H1 (cell line): ENCODE data around the gene ANKRD62. TPM values are rescaled to one million over a fixed set of nuclear protein-coding genes. Genes with fewer than 3 reads are reported as not detected.
"Not testable (repeated sequence)": the region's sequence is repeated elsewhere in the genome, so short reads cannot be mapped to it uniquely, and the experiment has no call there.

Experiments used
- CTCF ChIA-PET: fragments of 300-600 bp; sonication (Branson Sonifier 250); formaldehyde crosslinking; loops from one replicate; lab custom pipeline; 2021; ENCODE audit not compliant: partially characterized antibody; lab: Charles Lee
- POLR2A ChIA-PET: fragments of 300-600 bp; sonication (Branson Sonifier 250); formaldehyde crosslinking; loops from one replicate; lab custom pipeline; 2021; ENCODE audit warnings: inconsistent platforms; ENCODE audit not compliant: partially characterized antibody; lab: Charles Lee
- DNase-seq, 2 experiments: peaks; one replicate each; pipeline versions ENCODE4 v3.0.0 to v3.0.0-alpha.2; 2010 to 2022; ENCODE audit warnings: low spot score in 2 of 2, low read depth in 1 of 2, mixed read lengths in 1 of 2
- FAIRE-seq: peaks from 2 replicates; lab custom pipeline; 2011; peaks lifted over from hg19 to GRCh38; lab: Jason Lieb, UNC
- H2AFZ ChIP-seq: 2 replicates; pipeline ENCODE4 v1.8.1; 2012; ENCODE audit warnings: low read length, inconsistent platforms
- H2AK5ac ChIP-seq: 2 replicates; pipeline ENCODE4 v1.6.1; 2013; ENCODE audit warnings: low read depth, low read length
- H2BK120ac ChIP-seq: replicated peaks from 2 replicates; pipeline ENCODE3; 2013; ENCODE audit warnings: low read depth, low read length, inconsistent platforms
- H2BK12ac ChIP-seq: 2 replicates; pipeline ENCODE4 v1.6.1; 2013; ENCODE audit warnings: low read depth, low read length
- H2BK15ac ChIP-seq: 2 replicates; pipeline ENCODE4 v1.6.1; 2013; ENCODE audit warnings: low read length
- H2BK20ac ChIP-seq: 2 replicates; pipeline ENCODE4 v1.6.1; 2013; ENCODE audit warnings: low read length
- H2BK5ac ChIP-seq: 2 replicates; pipeline ENCODE4 v1.6.1; 2013; ENCODE audit warnings: low read depth, low read length
- H3K14ac ChIP-seq: 2 replicates; pipeline ENCODE4 v1.6.1; 2013; ENCODE audit warnings: inconsistent platforms; ENCODE audit not compliant: insufficient read length
- H3K18ac ChIP-seq: 2 replicates; pipeline ENCODE4 v1.6.1; 2013; ENCODE audit warnings: low read length; ENCODE audit errors: extremely low read depth
- H3K23ac ChIP-seq: 2 replicates; pipeline ENCODE4 v1.6.1; 2013; ENCODE audit warnings: inconsistent platforms; ENCODE audit not compliant: insufficient read length
- H3K23me2 ChIP-seq: 2 replicates; pipeline ENCODE4 v1.6.1; 2013; ENCODE audit warnings: low read depth, low read length
- H3K27ac ChIP-seq: 2 replicates; pipeline ENCODE4 v1.6.1; 2011; ENCODE audit warnings: low read depth, low read length, inconsistent platforms
- H3K27me3 ChIP-seq, 4 experiments: replicated peaks in 1 of 4; 1 replicate in 1 of 4; 2 replicates in 3 of 4; pipeline versions ENCODE4 v1.6.1 to v1.8.1; 2011 to 2013; ENCODE audit warnings: low read length in 3 of 4, mild to moderate bottlenecking in 3 of 4, inconsistent platforms in 2 of 4, mixed read lengths in 2 of 4, moderate library complexity in 1 of 4; ENCODE audit not compliant: control insufficient read depth in 3 of 4, insufficient read depth in 3 of 4; ENCODE audit errors: extremely low read depth in 1 of 4
- H3K36me3 ChIP-seq, 4 experiments: 2 replicates each; pipeline versions ENCODE4 v1.6.1 to v1.8.1; 2011 to 2013; ENCODE audit warnings: mild to moderate bottlenecking in 4 of 4, low read length in 3 of 4, moderate library complexity in 2 of 4, control low read depth in 1 of 4, inconsistent platforms in 1 of 4; ENCODE audit not compliant: insufficient read depth in 4 of 4, control insufficient read depth in 2 of 4
- H3K4ac ChIP-seq: replicated peaks from 2 replicates; pipeline ENCODE3; 2013; ENCODE audit warnings: low read length, low read depth, mixed read lengths, inconsistent platforms; ENCODE audit not compliant: insufficient read length
- H3K4me1 ChIP-seq, 4 experiments: replicated peaks in 1 of 4; 1 replicate in 1 of 4; 2 replicates in 3 of 4; pipeline versions ENCODE4 v1.6.1 to v1.8.1; 2011 to 2013; ENCODE audit warnings: low read length in 3 of 4, inconsistent platforms in 2 of 4, mixed read lengths in 1 of 4; ENCODE audit not compliant: insufficient read depth in 4 of 4, control insufficient read depth in 3 of 4
- H3K4me2 ChIP-seq, 2 experiments: 2 replicates each; pipeline versions ENCODE4 v1.6.1 to v1.8.1; 2011 to 2013; ENCODE audit warnings: low read depth in 2 of 2, low read length in 2 of 2, control low read depth in 1 of 2, inconsistent platforms in 1 of 2, mild to moderate bottlenecking in 1 of 2; ENCODE audit not compliant: insufficient read depth in 1 of 2
- H3K4me3 ChIP-seq, 4 experiments: fragments of 200-600, 300-600 bp in 1 of 4; sonication (generic), shearing (Covaris generic), sonication (Bioruptor Twin) in 1 of 4; 2 replicates each; pipeline versions ENCODE4 v1.5.1 to v1.8.1; 2011 to 2016; ENCODE audit warnings: low read length in 4 of 4, low read depth in 3 of 4, control low read depth in 2 of 4, inconsistent platforms in 2 of 4, mild to moderate bottlenecking in 2 of 4, mixed read lengths in 1 of 4, moderate library complexity in 1 of 4; ENCODE audit not compliant: insufficient read depth in 2 of 4; ENCODE audit errors: extremely low read depth in 1 of 4
- H3K56ac ChIP-seq: replicated peaks from 2 replicates; pipeline ENCODE3; 2013; ENCODE audit warnings: low read depth, mild to moderate bottlenecking, mixed read lengths, low read length, inconsistent platforms; ENCODE audit not compliant: insufficient read length
- H3K79me1 ChIP-seq: 2 replicates; pipeline ENCODE4 v1.6.1; 2013; ENCODE audit warnings: low read depth, low read length, control low read depth
- H3K79me2 ChIP-seq, 2 experiments: 2 replicates each; pipeline versions ENCODE4 v1.6.1 to v1.8.1; 2012 to 2013; ENCODE audit warnings: low read length in 2 of 2, mild to moderate bottlenecking in 2 of 2, inconsistent platforms in 1 of 2; ENCODE audit not compliant: insufficient read depth in 2 of 2, control insufficient read depth in 1 of 2
- H3K9ac ChIP-seq, 4 experiments: replicated peaks in 1 of 4; 1 replicate in 1 of 4; 2 replicates in 3 of 4; pipeline versions ENCODE4 v1.6.1 to v1.8.1; 2011 to 2013; ENCODE audit warnings: low read depth in 3 of 4, low read length in 3 of 4, control low read depth in 2 of 4, mild to moderate bottlenecking in 2 of 4, moderate library complexity in 2 of 4, inconsistent platforms in 1 of 4; ENCODE audit errors: extremely low read depth in 1 of 4
- H3K9me3 ChIP-seq, 2 experiments: 2 replicates each; pipeline versions ENCODE4 v1.6.1 to v1.8.1; 2012 to 2013; ENCODE audit warnings: mild to moderate bottlenecking in 2 of 2, moderate library complexity in 2 of 2, control low read depth in 1 of 2, inconsistent platforms in 1 of 2, low read depth in 1 of 2, low read length in 1 of 2, mixed read lengths in 1 of 2; ENCODE audit not compliant: insufficient read depth in 2 of 2
- H4K20me1 ChIP-seq, 2 experiments: replicated peaks in 1 of 2; 2 replicates each; pipeline versions ENCODE3 to v1.8.1; 2011 to 2013; ENCODE audit warnings: inconsistent platforms in 2 of 2, low read length in 2 of 2, mild to moderate bottlenecking in 1 of 2; ENCODE audit not compliant: insufficient read depth in 2 of 2, control insufficient read depth in 1 of 2
- H4K5ac ChIP-seq: 2 replicates; pipeline ENCODE4 v1.6.1; 2013; ENCODE audit warnings: low read length, low read depth, mixed read lengths, inconsistent platforms; ENCODE audit not compliant: insufficient read length
- H4K8ac ChIP-seq: 2 replicates; pipeline ENCODE4 v1.8.0; 2013; ENCODE audit warnings: mild to moderate bottlenecking, moderate library complexity, low read length, inconsistent platforms; ENCODE audit not compliant: insufficient read depth; ENCODE audit errors: extremely low read depth
- H4K91ac ChIP-seq: replicated peaks from 2 replicates; pipeline ENCODE3; 2013; ENCODE audit warnings: low read length, mixed read lengths, inconsistent platforms; ENCODE audit not compliant: insufficient read length
- WGBS, 2 experiments: shearing (Covaris generic) in 1 of 2; methylation state at CpG; one replicate each; pipeline versions ENCODE4 v1.1.6 to v1.1.7; 2013 to 2015; ENCODE audit warnings: low lambda C conversion rate in 2 of 2, mixed read lengths in 2 of 2, inconsistent platforms in 1 of 2, low coverage in 1 of 2, missing lambda C conversion rate in 1 of 2; ENCODE audit not compliant: insufficient replicate concordance in 2 of 2, insufficient coverage in 1 of 2, insufficient read length in 1 of 2; ENCODE audit errors: extremely low coverage in 1 of 2, missing lambda C conversion rate in 1 of 2; 5-methylcytosine and 5-hydroxymethylcytosine counted together
- polyA plus RNA-seq, 7 experiments: library from polyadenylated mRNA; depleted of rRNA in 3 of 7; stranded (reverse) in 5 of 7; unstranded in 2 of 7; fragments of >200 nt in 5 of 7; fragments of 200-250 nt in 2 of 7; gene quantifications; 1 replicate in 5 of 7; 2 replicates in 1 of 7; 4 replicates in 1 of 7; pipeline versions ENCODE4 v1.2.1 to v1.2.3, GENCODE V29; 2011 to 2013; ENCODE audit warnings: missing spikeins in 2 of 7, mixed read lengths in 2 of 7
- total RNA-seq: library from RNA; stranded (reverse); fragmentation: NEBNext Ultra II Directional; extraction: Animal tissue kit (Norgen Biotek cat#: 25700); gene quantifications from 2 replicates; pipeline ENCODE4 v1.2.1, GENCODE V29; 2021

Gene ANKRD62
- total and polyA plus RNA-seq, 2 of the 8 experiments (the other 6 are each of a cell fraction or from before 2014, with no cell fraction given) = not detected

DNA sequence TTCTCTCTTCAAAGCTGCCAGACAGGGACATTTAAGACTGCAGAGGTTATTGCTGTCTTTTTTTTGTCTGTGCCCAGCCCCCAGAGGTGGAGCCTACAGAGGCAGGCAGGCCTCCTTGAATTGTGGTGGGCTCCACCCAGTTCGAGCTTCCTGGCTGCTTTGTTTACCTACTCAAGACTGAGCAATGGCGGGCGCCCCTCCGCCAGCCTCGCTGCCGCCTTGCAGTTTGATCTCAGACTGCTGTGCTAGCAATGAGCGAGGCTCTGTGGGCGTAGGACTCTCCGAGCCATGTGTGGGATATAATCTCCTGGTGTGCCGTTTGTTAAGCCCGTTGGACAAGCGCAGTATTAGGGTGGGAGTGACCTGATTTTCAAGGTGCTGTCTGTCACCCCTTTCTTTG lies 47.2 kb downstream of the ANKRD62 start:
- H3K4me3 ChIP-seq, H3K18ac ChIP-seq, H3K23me2 ChIP-seq, H3K9me3 ChIP-seq, H2BK5ac ChIP-seq, H3K14ac ChIP-seq, H3K79me2 ChIP-seq, H3K27me3 ChIP-seq, POLR2A ChIA-PET, H3K4me2 ChIP-seq, H2BK20ac ChIP-seq, H3K79me1 ChIP-seq, H2BK15ac ChIP-seq, H3K56ac ChIP-seq, H2BK120ac ChIP-seq, H4K5ac ChIP-seq, H3K4ac ChIP-seq, H2AK5ac ChIP-seq, H3K27ac ChIP-seq, H3K23ac ChIP-seq, H2AFZ ChIP-seq, H4K91ac ChIP-seq, FAIRE-seq, H3K36me3 ChIP-seq, H3K9ac ChIP-seq, H3K4me1 ChIP-seq, DNase-seq, H2BK12ac ChIP-seq, H4K8ac ChIP-seq, H4K20me1 ChIP-seq: not testable (repeated sequence)
- 94% methylated on average over 8 of the region's 12 CpGs; no CpG with 5 or more reads in 1 of the 2 experiments for WGBS, 2 experiments
- CTCF ChIA-PET = interaction anchor here (1.3 kb wide), 1 partner anchor 48 kb away, joined by 3 read pairs; no protein-coding TSS in a partner anchor

DNA sequence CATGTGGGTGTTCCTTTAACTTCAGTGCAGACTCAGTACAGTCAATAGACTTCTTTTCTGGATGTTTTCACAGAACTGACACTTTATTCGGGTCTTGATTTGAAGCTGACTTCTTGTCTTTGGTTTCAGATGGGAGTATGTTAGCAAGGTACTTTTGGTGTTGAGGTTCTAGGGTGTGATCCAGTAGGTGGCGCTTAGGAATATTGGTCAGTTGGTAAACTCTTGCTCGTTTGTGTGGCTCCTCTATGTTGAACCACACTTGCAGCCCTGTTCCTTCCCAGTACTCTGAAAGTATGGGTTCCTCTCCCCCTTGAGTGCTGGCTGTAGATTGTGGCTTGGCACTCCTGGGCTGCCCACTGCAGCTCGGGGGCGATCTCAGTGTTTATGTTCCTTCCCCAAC lies 48.1 kb downstream of the ANKRD62 start:
- H3K79me1 ChIP-seq, POLR2A ChIA-PET, H3K4me2 ChIP-seq, H3K9me3 ChIP-seq, H3K27ac ChIP-seq, H2BK12ac ChIP-seq, H2BK15ac ChIP-seq, H4K20me1 ChIP-seq, H4K8ac ChIP-seq, H2AFZ ChIP-seq, H3K36me3 ChIP-seq, H3K4me3 ChIP-seq, H3K18ac ChIP-seq, H3K27me3 ChIP-seq, H4K5ac ChIP-seq, H3K23ac ChIP-seq, H2BK20ac ChIP-seq, H3K79me2 ChIP-seq, H3K14ac ChIP-seq, H2AK5ac ChIP-seq, H3K4ac ChIP-seq, H3K4me1 ChIP-seq, DNase-seq, H4K91ac ChIP-seq, H3K23me2 ChIP-seq, CTCF ChIA-PET, H2BK5ac ChIP-seq, H3K9ac ChIP-seq, H2BK120ac ChIP-seq, H3K56ac ChIP-seq: not testable (repeated sequence)
- no CpG with 5 or more reads among the region's 5 CpGs for WGBS, 2 experiments
- FAIRE-seq = peak; percentile 87
